K562 (cell line): ENCODE results near the gene TBX19.

Source experiments
- CBFA2T2 ChIP-seq: fragments of 450-650 bp; conservative IDR thresholded peaks from 2 replicates; pipeline ENCODE4 v1.6.1; 2017; ENCODE audit warnings: mild to moderate bottlenecking
- EHMT2 ChIP-seq: fragments of 450-650 bp; IDR thresholded peaks from 2 replicates; pipeline ENCODE4 v1.6.1; 2018; ENCODE audit warnings: antibody characterized with exemption
- EP300 ChIP-seq: IDR thresholded peaks from 2 replicates; pipeline ENCODE4 v1.6.1; 2012; ENCODE audit warnings: low read length, improper control_type of control experiment
- EZH2 ChIP-seq: IDR thresholded peaks from 2 replicates; pipeline ENCODE4 v1.6.1; 2012; ENCODE audit warnings: low read depth, mild to moderate bottlenecking, inconsistent platforms, low read length, borderline replicate concordance
- FOXA1 ChIP-seq: fragments of 450-650 bp; IDR thresholded peaks from 2 replicates; pipeline ENCODE4 v1.6.1; 2016; ENCODE audit warnings: mild to moderate bottlenecking, borderline replicate concordance
- HNRNPUL1 ChIP-seq: fragments of 200-400 bp; formaldehyde crosslinking; IDR thresholded peaks from 2 replicates; pipeline ENCODE4 v1.6.1; 2017; ENCODE audit warnings: low read length
- NR2C1 ChIP-seq, 2 experiments: fragments of 450-650 bp; IDR thresholded peaks; 2 replicates each; pipeline ENCODE4 v1.6.1; 2017; ENCODE audit warnings: mild to moderate bottlenecking in 2 of 2, antibody characterized with exemption in 1 of 2, inconsistent platforms in 1 of 2, missing compliant biosample characterization in 1 of 2, missing genetic modification characterization in 1 of 2
- SNRNP70 ChIP-seq: fragments of 200-400 bp; formaldehyde crosslinking; optimal IDR thresholded peaks from 2 replicates; pipeline ENCODE3; 2017; ENCODE audit warnings: low read depth, low read length

DNA sequence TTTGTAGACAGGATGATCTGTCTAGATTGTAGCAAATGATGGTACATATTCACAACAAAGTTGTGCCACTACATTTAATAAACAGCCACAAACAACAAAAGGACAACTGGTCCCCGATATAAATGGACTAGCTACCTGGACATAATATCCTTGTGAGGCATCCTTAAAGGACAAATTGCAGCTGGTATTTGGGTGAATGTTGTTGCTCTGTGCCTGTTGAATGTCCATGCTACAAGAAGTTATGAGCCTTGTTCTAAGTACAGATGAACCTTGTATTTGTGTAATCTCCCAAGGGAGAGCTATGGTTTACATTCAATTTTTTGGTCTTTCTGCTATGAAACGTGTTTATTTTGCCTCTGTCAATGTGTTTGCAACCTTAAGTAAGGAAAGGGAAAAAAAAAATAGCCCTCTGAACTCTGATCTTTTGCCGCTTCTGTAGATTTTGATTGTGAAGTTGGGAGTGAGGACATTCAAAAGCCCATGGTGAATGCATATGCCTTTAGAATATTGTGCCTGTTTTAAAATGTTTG lies 28.4 kb upstream of the TBX19 start:
- TF ChIP-seq EZH2 (no peak), EHMT2 (no peak), EP300 (no peak), FOXA1 (no peak), SNRNP70 (no peak), CBFA2T2 (no peak), NR2C1 (IDR thresholded peaks at IDR 0.05) (no peak), NR2C1 (tag; IDR thresholded peaks at IDR 0.05) (no peak), HNRNPUL1 (no peak)
